ENCODE results near the gene PRKCE. TPM values are rescaled to one million over a fixed set of nuclear protein-coding genes. Genes with fewer than 3 reads are reported as not detected.

The PRKCE gene
- total and polyA plus RNA-seq, 3 experiments from 2014 or later = 3.1 to 9.6 (median 7.9) TPM

DNA sequence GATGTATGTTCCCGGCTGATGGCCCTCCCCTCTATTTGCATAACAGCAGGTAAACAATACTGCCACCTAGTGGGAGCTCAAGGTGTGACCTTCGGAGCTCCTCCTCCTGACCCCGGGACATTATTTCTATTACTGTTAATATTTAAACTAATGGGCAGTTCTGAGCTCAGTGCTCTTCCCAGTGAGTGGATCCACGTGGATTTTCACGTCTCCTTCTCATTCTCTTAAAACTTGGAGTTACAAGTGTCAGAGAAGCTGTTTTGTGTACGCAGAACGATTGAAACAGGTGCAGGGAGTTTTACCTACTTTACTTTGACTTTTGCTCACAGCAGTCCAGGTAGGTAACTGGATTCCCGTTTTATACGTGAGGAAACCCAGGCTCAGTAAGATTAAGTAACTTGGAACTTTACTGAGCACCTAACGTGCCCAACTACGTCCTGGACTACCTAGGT, 127.3 kb downstream of the PRKCE start:
- Histone ChIP-seq H3K27me3 (ENCODE audit: insufficient read depth, low read length, poor library complexity, severe bottlenecking) (no peaks in the 10 kb centered on the region), H3K9me3 (ENCODE audit: low read length) (no peaks in the 10 kb centered on the region), H3K36me3 (ENCODE audit: insufficient read depth, low read length) (no peaks in the 10 kb centered on the region), H3K27ac (ENCODE audit: low read depth, low read length) (no peak overlapping the region), H3K4me1 (ENCODE audit: insufficient read depth, low read length) (peaks cover 7% of the 10 kb centered on the region), H3K4me3 (ENCODE audit: low read length) (no peak overlapping the region)
- ChIA-PET POLR2A (interaction anchor here (1.2 kb wide), 1 partner anchor 129 kb away, joined by 4 read pairs; no protein-coding TSS in a partner anchor), CTCF (interaction anchor here (0.7 to 3.4 kb wide), 22 partner anchors 8 to 190 kb away, joined by 3 to 62 read pairs (median 4); partner anchors contain the start of gene SRBD1)
- peaks cover 6% of the 10 kb centered on the region in 3 donors for H3K4me1 Mint-ChIP-seq
- DNase-seq = peak; percentile 51 to 79 (median 65)
- H3K27me3 Mint-ChIP-seq = peaks cover 0 to 2% of the 10 kb centered on the region in 2 donors
- H3K4me3 Mint-ChIP-seq = peak overlapping the region in 6 of 7 donors; percentile 52 to 88 (median 64)
- peak overlapping the region in 2 of 8 donors; percentile 60 for H3K27ac Mint-ChIP-seq
- no peaks in the 10 kb centered on the region for H3K36me3 Mint-ChIP-seq
- no peaks in the 10 kb centered on the region for H3K9me3 Mint-ChIP-seq

DNA sequence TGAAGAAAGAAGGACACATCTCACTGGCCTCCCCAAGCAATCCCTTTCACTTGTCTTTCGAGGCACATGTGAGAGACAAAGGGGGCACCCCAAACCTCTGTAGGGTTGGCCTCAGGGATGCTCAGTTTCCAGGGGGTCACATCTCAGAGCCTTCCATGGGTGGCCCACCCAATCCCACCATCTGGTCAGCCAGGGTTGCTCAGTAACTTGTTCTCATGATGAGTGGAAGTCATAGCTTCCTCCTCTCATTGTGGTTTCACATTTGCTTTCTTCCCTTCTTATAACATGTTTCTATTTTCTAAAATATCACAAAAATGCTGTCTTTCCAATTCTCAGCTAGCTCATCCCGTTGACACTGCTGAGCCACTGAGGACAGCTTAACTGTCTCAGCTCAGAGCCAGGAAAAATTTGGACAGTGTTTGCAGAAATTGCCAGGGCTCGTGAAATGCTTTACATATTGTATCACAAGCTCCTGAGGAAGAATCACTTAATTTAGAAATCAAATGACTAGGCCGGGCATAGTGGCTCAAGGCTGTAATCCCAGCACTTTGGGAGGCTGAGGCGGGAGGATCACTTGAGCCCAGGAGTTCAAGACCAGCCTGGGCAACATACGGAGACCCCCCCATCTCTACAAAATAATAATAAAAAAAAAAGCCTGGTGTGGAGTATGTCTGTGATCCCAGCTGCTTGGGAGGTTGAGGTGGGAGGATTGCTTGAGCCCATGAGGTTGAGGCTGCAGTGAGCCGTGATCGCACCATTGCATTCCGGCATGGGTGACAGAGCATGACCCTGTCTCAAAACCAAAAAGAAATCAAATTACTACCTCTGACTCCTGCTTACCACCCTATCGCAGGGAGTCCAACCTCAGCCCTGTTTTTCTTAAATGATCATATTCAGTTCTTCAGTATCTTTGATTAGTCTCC, 129.3 kb downstream of the PRKCE start:
- ChIA-PET POLR2A (no interaction called here), CTCF (interaction anchor here (1.4 to 3.4 kb wide), 7 partner anchors 15 to 195 kb away, joined by 3 to 62 read pairs (median 7); no protein-coding TSS in a partner anchor)
- Histone ChIP-seq H3K4me3 (ENCODE audit: low read length) (no peak overlapping the region), H3K27ac (ENCODE audit: low read depth, low read length) (no peak overlapping the region), H3K36me3 (ENCODE audit: insufficient read depth, low read length) (no peaks in the 10 kb centered on the region), H3K27me3 (ENCODE audit: insufficient read depth, low read length, poor library complexity, severe bottlenecking) (no peaks in the 10 kb centered on the region), H3K9me3 (ENCODE audit: low read length) (no peaks in the 10 kb centered on the region), H3K4me1 (ENCODE audit: insufficient read depth, low read length) (peaks cover 7% of the 10 kb centered on the region)
- Mint-ChIP-seq H3K36me3 (no peaks in the 10 kb centered on the region), H3K9me3 (no peaks in the 10 kb centered on the region), H3K27ac (no peak overlapping the region), H3K4me3 (no peak overlapping the region), H3K4me1 (peaks cover 6% of the 10 kb centered on the region in 3 donors), H3K27me3 (peaks cover 0 to 2% of the 10 kb centered on the region in 2 donors)
- DNase-seq = no peak

- H3K9me3 ChIP-seq (ENCODE audit: low read length) = no peaks in the 10 kb centered on the region
- H3K4me3 Mint-ChIP-seq = no peak overlapping the region
- peaks cover 6% of the 10 kb centered on the region in 3 donors for H3K4me1 Mint-ChIP-seq
- no peak overlapping the region for H3K4me3 ChIP-seq (ENCODE audit: low read length)
- ChIA-PET CTCF (interaction anchor here (1.4 to 2.3 kb wide), 3 partner anchors 15 to 139 kb away, joined by 4 to 7 read pairs (median 6); no protein-coding TSS in a partner anchor), POLR2A (no interaction called here)
- no peak overlapping the region for H3K27ac ChIP-seq (ENCODE audit: low read depth, low read length)
- H3K4me1 ChIP-seq (ENCODE audit: insufficient read depth, low read length) = peaks cover 7% of the 10 kb centered on the region
- no peaks in the 10 kb centered on the region for H3K36me3 ChIP-seq (ENCODE audit: insufficient read depth, low read length)
- H3K36me3 Mint-ChIP-seq = no peaks in the 10 kb centered on the region
- DNase-seq = no peak
- H3K27me3 Mint-ChIP-seq = peaks cover 0 to 2% of the 10 kb centered on the region in 2 donors
- no peaks in the 10 kb centered on the region for H3K27me3 ChIP-seq (ENCODE audit: insufficient read depth, low read length, poor library complexity, severe bottlenecking)
- H3K27ac Mint-ChIP-seq = no peak overlapping the region
- H3K9me3 Mint-ChIP-seq = no peaks in the 10 kb centered on the region
Observed at GRCh38 chr2:45781464-45781811, 130.0 kb downstream of the PRKCE start.

DNA sequence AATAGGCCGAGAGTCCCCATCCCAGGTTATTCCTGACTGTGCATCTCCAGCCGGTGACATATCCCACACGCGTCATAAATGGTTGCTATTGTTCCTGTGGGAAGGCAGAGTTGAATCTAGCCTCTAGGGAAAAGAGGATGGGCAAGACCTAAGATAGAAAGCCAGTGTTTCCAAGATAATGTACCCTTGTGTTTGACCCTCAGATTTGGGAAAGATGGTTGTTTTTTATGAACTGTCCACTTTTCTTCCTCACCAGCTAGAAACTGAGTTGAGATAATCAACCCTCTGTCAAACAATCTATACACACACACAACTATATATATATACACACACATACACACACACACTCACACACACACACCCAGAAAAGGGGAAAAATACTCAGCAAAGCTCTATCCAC, 131.0 kb downstream of the PRKCE start:
- peak overlapping the region in 1 of 8 donors; percentile 40 for H3K27ac Mint-ChIP-seq
- no peaks in the 10 kb centered on the region for H3K36me3 ChIP-seq (ENCODE audit: insufficient read depth, low read length)
- no peak overlapping the region for H3K4me3 ChIP-seq (ENCODE audit: low read length)
- no peaks in the 10 kb centered on the region for H3K9me3 Mint-ChIP-seq
- peaks cover 0 to 2% of the 10 kb centered on the region in 2 donors for H3K27me3 Mint-ChIP-seq
- H3K36me3 Mint-ChIP-seq = no peaks in the 10 kb centered on the region
- ChIA-PET CTCF (interaction anchor here (1.9 to 2.3 kb wide), 2 partner anchors 14 to 140 kb away, joined by 6 to 7 read pairs; no protein-coding TSS in a partner anchor), POLR2A (no interaction called here)
- no peak for DNase-seq
- H3K27me3 ChIP-seq (ENCODE audit: insufficient read depth, low read length, poor library complexity, severe bottlenecking) = no peaks in the 10 kb centered on the region
- H3K4me1 Mint-ChIP-seq = peaks cover 6% of the 10 kb centered on the region in 3 donors
- H3K9me3 ChIP-seq (ENCODE audit: low read length) = no peaks in the 10 kb centered on the region
- no peak overlapping the region for H3K4me3 Mint-ChIP-seq
- no peak overlapping the region for H3K27ac ChIP-seq (ENCODE audit: low read depth, low read length)
- H3K4me1 ChIP-seq (ENCODE audit: insufficient read depth, low read length) = peaks cover 7% of the 10 kb centered on the region

DNA sequence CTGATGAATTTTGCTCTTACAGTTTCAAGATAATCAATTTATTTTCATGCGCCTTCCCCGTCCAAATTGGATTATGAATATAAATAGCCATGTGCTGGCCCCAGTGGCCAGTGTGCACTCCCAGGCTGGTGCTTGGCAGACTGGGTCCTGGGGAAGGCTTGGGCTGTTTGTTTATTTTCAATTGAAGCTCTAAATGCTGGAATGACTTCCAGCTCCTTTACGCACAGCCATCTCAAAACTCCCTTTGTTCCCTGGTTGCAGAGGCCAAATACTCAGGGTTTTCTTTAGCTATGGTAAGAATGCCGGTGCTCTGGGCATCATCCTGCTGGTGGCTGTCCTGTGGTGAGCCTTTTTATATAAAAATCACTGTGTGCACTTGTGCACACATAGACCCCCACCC, 131.5 kb downstream of the PRKCE start:
- no peak overlapping the region for H3K4me3 Mint-ChIP-seq
- no peak for DNase-seq
- peak overlapping the region in 1 of 8 donors; percentile 7 for H3K27ac Mint-ChIP-seq
- ChIA-PET POLR2A (no interaction called here), CTCF (interaction anchor here (1.9 to 2.3 kb wide), 2 partner anchors 13 to 140 kb away, joined by 6 to 7 read pairs; no protein-coding TSS in a partner anchor)
- no peak overlapping the region for H3K27ac ChIP-seq (ENCODE audit: low read depth, low read length)
- H3K4me1 ChIP-seq (ENCODE audit: insufficient read depth, low read length) = peaks cover 7% of the 10 kb centered on the region
- H3K4me1 Mint-ChIP-seq = peaks cover 6% of the 10 kb centered on the region in 3 donors
- no peaks in the 10 kb centered on the region for H3K27me3 ChIP-seq (ENCODE audit: insufficient read depth, low read length, poor library complexity, severe bottlenecking)
- no peak overlapping the region for H3K4me3 ChIP-seq (ENCODE audit: low read length)
- H3K36me3 ChIP-seq (ENCODE audit: insufficient read depth, low read length) = no peaks in the 10 kb centered on the region
- H3K9me3 Mint-ChIP-seq = no peaks in the 10 kb centered on the region
- H3K9me3 ChIP-seq (ENCODE audit: low read length) = no peaks in the 10 kb centered on the region
- H3K27me3 Mint-ChIP-seq = peaks cover 0 to 2% of the 10 kb centered on the region in 2 donors
- H3K36me3 Mint-ChIP-seq = no peaks in the 10 kb centered on the region

DNA sequence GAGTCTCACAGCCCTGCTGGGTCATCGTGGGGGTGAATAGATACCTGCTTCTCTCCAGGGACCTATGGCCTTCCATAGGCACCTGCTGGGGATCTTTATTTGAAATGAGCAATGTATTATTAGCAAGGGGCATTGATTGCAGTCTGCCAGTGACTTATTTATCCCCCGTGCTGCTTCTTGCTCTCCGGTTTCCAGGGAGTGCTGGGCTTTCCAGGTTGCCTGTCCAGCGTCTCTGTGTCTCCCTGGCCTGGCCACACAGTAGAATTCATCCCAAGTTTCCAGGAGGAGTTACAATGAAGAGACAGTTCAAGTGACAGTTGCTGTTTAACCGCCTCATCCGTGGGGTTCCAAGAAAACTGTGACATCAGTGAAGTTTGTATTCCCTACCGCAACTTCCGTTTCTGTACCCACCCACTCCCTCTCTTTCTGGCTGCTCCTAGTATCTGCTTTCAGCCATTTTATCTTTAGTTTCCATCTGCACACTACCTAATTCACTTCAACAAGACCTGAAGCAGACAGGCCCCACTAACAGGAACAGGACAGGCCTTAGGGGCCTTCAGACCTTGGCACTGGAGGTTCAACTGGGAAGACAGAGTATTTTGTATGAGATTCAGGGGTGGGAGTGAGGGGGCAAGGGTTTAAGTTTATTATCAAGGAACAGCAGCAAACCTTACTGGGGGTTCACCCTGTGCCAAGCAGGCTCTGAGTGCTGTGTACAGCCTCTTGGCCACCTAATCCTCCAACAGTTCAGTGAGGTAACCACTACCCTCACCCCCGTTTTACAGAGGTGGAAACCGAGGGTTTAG, 134.8 kb downstream of the PRKCE start:
- H3K36me3 ChIP-seq (ENCODE audit: insufficient read depth, low read length) = no peaks in the 10 kb centered on the region
- H3K27me3 ChIP-seq (ENCODE audit: insufficient read depth, low read length, poor library complexity, severe bottlenecking) = no peaks in the 10 kb centered on the region
- H3K4me3 ChIP-seq (ENCODE audit: low read length) = no peak overlapping the region
- ChIA-PET POLR2A (no interaction called here), CTCF (interaction anchor here (1.1 kb wide), 1 partner anchor 8 kb away, joined by 5 read pairs; no protein-coding TSS in a partner anchor)
- no peak for DNase-seq
- no peak overlapping the region for H3K27ac Mint-ChIP-seq
- no peaks in the 10 kb centered on the region for H3K9me3 Mint-ChIP-seq
- no peak overlapping the region for H3K27ac ChIP-seq (ENCODE audit: low read depth, low read length)
- H3K9me3 ChIP-seq (ENCODE audit: low read length) = no peaks in the 10 kb centered on the region
- H3K36me3 Mint-ChIP-seq = no peaks in the 10 kb centered on the region
- peaks cover 0 to 3% (median 0%) of the 10 kb centered on the region in 3 donors for H3K4me1 Mint-ChIP-seq
- no peak overlapping the region for H3K4me3 Mint-ChIP-seq
- no peaks in the 10 kb centered on the region for H3K27me3 Mint-ChIP-seq
- no peaks in the 10 kb centered on the region for H3K4me1 ChIP-seq (ENCODE audit: insufficient read depth, low read length)

DNA sequence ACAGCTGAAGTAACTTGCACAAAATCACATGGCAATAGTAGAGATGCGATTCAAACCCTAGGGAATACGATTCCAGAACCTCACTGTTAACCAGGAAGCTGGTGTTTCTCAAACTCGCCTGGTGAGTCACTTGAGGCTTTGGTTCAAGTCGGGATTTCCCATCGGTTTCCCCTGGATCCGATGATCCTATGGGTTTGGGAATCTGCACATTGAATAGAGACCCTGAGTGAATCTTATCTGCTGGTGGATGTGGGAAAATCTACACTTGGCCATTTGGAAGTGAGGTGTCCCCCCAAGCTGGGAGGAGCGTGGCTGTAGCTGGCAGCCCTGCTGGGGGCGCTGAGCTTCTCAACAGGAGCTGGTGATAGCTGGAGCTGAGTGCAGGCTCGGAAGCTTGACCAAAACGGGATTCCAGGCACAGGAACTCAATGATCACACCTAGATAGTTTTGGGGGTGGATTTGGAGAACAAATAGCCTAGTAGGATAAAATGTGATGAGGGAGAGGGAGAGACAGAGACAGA, 135.4 kb downstream of the PRKCE start:
- H3K9me3 Mint-ChIP-seq = no peaks in the 10 kb centered on the region
- no peaks in the 10 kb centered on the region for H3K27me3 Mint-ChIP-seq
- Histone ChIP-seq H3K36me3 (ENCODE audit: insufficient read depth, low read length) (no peaks in the 10 kb centered on the region), H3K4me3 (ENCODE audit: low read length) (no peak overlapping the region), H3K9me3 (ENCODE audit: low read length) (no peaks in the 10 kb centered on the region), H3K27me3 (ENCODE audit: insufficient read depth, low read length, poor library complexity, severe bottlenecking) (no peaks in the 10 kb centered on the region), H3K4me1 (ENCODE audit: insufficient read depth, low read length) (no peaks in the 10 kb centered on the region), H3K27ac (ENCODE audit: low read depth, low read length) (no peak overlapping the region)
- no peak overlapping the region for H3K4me3 Mint-ChIP-seq
- POLR2A ChIA-PET = no interaction called here
- CTCF ChIA-PET = interaction anchor here (1.1 kb wide), 1 partner anchor 9 kb away, joined by 5 read pairs; no protein-coding TSS in a partner anchor
- peaks cover 0 to 3% (median 0%) of the 10 kb centered on the region in 3 donors for H3K4me1 Mint-ChIP-seq
- no peaks in the 10 kb centered on the region for H3K36me3 Mint-ChIP-seq
- peak overlapping the region in 1 of 8 donors; percentile 46 for H3K27ac Mint-ChIP-seq
- DNase-seq = no peak
